Stimulated activated CD4-positive, alpha-beta T cell treated with anti-CD3 and anti-CD28 coated beads, Interleukin-1b, Interleukin-23, amount 100 ng/mL, for 24 hours (primary cell): ENCODE data around the gene COL23A1.
"Not testable (repeated sequence)": the region's sequence is repeated elsewhere in the genome, so short reads cannot be mapped to it uniquely, and the experiment has no call there.

Source experiments
- DNase-seq, 4 experiments: peaks; one replicate each; pipeline ENCODE4 v3.0.0-alpha.2; 2020; ENCODE audit warnings: low read depth in 4 of 4, low spot score in 1 of 4

COL23A1 gene

DNA sequence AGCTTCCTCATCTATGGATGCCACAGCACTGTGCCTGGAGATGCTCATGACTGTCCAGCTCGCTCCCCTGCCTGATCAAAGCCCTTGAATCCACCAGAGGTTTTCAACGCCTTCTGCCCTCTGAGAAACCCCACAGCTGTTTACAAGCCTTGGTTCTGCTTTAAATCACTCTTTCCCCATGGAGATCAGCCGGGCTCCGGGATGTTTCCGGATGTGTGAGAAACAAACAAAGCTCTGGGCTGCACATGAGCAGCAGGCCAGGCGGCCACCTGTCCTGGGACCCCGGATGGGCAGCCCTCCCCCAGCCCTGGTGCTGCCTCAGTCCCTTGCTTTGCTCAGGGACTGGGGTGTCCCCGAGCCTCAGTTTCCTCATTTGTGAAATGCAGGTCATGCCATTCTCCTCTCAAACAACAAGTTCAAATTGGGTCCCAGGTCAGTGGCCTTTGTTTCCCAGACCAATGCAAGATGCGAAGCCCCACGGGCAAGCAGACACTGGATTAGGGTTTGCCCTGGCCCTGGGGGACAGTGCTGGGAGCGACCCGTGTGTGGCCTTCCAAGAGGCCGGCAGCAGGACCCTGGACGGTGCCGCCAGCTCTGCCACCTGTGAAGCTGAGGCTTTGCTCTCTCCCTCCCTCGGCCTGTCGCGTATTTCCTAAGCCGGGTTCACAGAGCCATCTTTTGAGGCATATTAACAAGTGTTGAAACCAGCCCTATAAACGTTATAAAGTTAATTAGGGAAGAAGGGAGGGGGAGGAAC, 315.2 kb downstream of the COL23A1 start:
- no peak for DNase-seq

GRCh38 chr5:178273665-178274541, 316.3 kb downstream of the COL23A1 start:
- no peak for DNase-seq

- no peak for DNase-seq
Observed at GRCh38 chr5:178273041-178273440, 317.2 kb downstream of the COL23A1 start.

DNA sequence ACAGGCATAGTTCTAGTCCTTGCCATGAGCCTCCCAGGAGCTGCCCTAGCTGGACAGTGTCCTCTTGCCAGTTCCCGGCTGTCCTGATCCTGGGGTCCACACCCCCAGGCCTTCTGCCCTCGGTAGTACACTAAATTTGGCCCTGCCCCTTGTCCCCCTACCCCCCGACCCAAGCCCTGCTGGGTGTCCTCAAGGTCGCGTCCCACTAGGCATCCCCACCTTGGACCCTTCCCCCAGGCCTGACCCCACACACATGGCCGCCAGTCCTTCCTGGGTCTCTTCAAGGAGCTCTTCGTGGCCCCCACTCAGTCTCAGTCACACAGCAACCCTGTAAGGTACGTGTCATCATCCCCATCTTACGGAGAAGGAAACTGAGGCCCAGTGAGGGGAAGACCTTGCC, 317.6 kb downstream of the COL23A1 start:
- DNase-seq = no peak

- no peak for DNase-seq
Observed at GRCh38 chr5:178271726-178272479, 318.3 kb downstream of the COL23A1 start.

DNA sequence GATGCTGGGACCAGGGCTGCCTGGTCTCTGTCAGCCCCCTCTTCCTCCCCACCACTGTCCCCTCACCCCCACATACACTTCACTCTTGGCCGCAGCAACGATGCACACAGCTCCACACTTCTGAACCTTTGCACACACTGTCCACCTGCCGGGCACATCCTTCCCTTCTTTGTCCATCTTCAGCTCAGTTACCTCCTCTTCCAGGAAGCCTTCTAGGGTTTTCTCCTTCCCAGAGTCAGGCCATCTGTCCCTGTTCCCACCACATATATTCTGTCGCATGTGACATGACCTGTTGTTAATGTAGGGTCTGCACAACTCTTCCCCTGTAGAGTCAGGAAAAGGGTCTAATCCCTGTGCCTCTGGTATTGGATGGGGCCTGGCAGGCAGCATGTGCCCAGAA, 319.0 kb downstream of the COL23A1 start:
- no peak for DNase-seq

DNA sequence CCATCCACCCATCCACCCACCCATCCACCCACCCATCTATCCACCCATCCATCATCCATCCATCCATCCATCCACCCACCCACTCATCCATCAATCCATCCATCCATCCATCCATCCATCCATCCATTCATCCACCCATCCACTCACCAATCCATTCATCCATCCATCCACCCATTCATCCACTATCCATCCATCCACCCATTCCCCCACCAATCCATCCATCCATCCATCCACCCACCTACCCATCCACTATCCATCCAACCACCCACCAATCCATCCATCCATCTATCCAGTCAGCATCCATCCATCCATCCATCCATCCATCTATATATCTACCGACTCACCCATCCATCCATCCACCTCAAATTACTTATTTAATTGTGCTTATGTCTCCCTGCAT, 320.7 kb downstream of the COL23A1 start:
- DNase-seq = no peak

- no peak for DNase-seq
Observed at GRCh38 chr5:178267876-178268275, 322.3 kb downstream of the COL23A1 start.

DNA sequence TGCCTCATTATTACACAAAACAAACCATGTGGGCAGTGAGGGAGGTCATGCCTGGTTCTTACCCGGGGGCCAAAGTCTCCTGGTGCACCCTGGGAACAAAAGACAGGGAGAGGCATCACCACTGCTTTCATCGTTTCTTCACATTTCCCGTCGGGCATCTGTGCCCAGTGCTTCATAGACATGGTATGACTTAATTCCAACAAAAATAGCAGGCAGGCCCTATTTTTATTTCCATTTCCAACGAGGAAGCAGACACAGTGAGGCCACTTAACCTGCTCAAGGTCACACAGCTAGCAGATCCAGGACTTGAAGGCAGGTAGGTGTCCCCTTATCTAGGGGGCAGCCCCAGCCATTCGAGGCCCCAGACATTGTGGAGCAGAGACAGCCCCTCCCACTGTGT, 322.9 kb downstream of the COL23A1 start:
- DNase-seq = no peak

- DNase-seq = no peak
Observed at GRCh38 chr5:178266581-178266980, 323.6 kb downstream of the COL23A1 start.

GRCh38 chr5:178265746-178266145, 324.4 kb downstream of the COL23A1 start:
- DNase-seq = no peak

GRCh38 chr5:178264044-178264443, 326.1 kb downstream of the COL23A1 start:
- no peak for DNase-seq

DNA sequence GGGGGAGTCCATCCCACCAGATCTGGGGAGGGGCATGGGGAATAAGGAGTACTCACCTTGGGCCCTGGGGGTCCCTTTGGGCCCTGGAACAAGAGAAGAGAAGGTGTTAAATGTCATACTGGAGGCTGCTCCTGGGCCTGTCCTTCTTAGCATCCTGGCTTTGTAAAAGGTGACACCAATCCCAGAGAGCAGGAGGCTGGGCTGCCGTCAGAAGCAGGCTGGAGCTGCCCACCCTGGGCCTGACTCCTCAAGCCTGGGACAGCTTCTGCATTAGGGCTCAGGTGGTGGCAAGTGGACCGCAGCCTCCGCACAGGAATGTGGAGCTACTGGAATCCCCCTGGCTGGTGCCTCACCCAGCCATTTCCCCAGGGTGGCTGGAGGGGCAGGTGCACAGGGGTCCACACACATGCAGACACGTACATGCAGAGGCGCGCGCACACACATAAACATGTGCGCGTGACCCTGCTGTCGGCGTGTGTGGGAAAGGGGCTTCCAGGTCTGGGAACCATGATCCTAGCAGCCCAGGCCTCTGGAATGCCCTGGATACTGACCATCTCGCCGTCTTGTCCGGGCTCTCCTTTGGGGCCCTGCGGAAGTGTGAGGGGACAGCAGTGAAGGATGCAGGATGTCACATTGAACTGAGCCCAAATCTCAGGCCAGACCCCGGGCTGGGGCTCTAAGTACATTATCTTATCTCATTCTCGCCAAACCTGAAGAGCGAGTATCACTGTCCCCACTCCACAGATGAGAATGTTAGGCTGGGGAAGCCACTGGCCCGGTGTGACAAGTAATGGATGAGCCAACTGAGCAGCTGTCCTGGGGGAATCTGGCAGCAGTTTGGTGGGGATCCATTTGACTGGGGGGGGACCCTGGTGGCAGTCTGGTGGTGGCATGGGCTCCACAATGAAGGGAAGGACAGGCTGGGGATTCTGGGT, 328.3 kb downstream of the COL23A1 start:
- DNase-seq = no peak

DNA sequence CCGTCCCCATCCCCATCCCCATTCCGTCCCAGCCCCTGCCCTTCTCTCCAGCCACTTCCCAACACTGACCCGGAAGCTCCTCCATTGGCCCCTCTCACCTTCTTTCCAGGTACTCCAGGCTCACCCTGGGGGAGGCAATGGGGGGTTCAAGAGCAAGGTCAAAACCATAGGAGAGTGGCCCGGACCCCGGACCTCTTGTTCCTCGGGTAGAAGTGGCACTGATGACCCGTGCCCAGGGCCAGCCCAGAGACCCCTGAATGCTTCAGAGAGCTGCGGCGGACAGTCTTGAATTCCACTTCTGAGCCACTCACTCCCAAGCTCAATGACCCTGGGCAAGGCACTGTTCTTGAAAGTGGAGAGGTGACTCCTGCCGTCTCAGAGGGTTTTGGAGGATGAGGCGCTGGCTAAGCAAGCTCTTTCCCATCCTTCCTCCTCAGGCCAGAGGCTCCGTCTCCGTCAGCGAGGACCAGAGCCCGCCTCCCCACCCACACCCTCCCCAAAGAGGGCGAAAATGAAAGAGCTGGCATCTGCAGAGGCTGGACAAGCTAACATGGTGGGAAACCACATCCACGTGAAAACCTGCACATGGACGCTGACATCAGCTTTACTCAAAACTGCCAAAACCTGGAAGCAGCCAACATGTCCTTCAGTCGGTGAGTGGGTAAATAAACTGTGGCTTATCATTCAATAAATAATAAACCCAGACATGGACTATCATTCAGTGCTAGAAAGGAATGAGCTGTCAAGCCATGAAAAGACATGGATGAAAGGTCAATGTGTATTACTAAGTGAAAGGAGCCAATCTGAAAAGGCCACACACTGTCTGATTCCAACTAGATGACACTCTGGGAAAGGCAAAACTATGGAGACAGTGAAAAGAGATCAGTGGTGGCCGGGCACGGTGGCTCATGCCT, 330.3 kb downstream of the COL23A1 start:
- no peak for DNase-seq

DNA sequence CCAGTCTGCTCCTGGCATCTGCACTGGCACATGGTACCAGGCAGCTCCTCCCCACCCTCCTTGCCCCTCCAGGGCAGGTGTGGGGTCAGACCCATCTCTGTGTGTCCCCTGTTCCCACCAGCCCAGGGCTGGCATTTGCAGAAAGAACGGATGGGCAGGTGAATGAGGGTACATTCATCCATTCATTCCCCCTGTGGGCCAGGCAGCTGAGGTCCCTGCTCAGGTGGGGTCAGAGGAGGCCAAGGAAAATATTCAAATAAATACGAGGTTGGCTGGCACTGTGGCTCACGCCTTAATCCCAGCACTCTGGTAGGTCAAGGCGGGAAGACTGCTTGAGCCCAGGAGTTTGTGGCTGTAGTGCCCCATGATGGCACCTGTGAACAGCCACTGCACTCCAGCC, 332.5 kb downstream of the COL23A1 start:
- no peak for DNase-seq

DNA sequence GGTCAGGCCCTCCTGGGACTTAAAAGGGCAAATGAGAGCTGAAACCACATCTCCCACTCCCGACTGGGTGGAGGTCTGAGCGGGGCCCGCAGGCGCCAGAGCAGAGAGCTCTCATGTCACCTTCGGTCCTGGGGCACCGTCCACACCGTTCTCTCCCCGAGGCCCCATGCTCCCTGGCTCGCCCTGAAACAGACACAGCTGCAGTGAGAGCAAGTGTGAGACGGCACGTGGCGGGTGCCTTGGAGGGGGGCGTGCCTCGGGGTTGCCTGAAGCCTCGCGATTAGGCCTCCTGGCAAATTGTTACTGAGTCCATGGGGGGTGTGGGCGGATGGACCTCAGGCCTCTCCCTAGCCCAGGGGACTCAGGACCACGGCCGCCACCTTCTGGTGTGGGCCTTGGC, 333.4 kb downstream of the COL23A1 start:
- no peak for DNase-seq

DNA sequence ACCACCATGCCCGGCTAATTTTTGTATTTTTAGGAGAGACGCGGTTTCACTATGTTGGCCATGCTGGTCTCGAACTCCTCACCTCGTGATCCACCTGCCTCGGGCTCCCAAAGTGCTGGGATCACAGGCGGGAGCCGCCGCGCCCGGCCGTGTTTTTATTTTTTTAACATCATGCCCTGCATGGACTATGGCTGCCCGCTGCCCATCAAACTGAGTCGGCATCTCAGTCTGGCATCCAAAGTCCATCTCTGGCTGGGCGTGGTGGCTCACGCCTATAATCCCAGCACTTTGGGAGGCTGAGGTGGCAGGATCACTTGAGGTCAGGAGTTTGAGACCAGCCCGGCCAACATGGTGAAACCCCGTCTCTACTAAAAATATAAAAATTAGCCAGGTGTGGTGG, 336.6 kb downstream of the COL23A1 start:
- DNase-seq = not testable (repeated sequence)

DNA sequence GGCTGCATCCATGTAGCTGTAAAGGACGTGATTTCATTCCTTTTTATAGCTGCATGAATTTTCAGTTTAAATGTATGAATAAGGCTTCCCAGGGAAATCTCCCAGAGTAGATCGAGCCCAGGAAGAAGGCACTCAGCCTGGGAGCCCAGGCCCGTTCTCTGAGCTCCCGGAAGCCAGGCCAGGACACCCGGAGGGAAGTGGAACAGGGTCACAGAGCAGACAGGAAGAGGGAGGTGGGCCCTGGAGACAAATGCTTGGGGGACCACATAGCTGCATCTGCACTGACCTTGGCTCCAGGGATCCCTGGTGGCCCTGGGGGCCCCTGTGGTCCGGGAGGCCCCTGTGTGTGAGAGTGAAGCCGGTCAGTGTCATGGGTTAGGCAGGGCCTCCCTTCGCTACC, 337.9 kb downstream of the COL23A1 start:
- no peak for DNase-seq

GRCh38 chr5:178250263-178250662, 339.9 kb downstream of the COL23A1 start:
- no peak for DNase-seq
